Skeletal muscle cell (primary cell): ENCODE data around the gene BARD1.
A peak's percentile ranks its signal among the peaks of the same experiment; 100 is the strongest.
"Not testable (repeated sequence)": the region's sequence is repeated elsewhere in the genome, so short reads cannot be mapped to it uniquely, and the experiment has no call there.

Source experiments
- DNase-seq: peaks from one replicate; pipeline ENCODE4 v3.0.0-alpha.2; 2010; ENCODE audit warnings: low read depth
- H3K4me3 ChIP-seq: 2 replicates; pipeline ENCODE4 v1.5.1; 2011; ENCODE audit warnings: low read depth, mild to moderate bottlenecking, control low read depth, low read length, moderate library complexity

Gene BARD1

GRCh38 chr2:214808981-214809750 is at the start of gene BARD1:
Gene BARD1, minus strand, starts transcription at chr2:214809683. Its CDS starts 114 bp downstream, at chr2:214809569.
- DNase-seq = peak; percentile 11

GRCh38 chr2:214856137-214856536 is 46.7 kb upstream of the BARD1 start:
- no peak overlapping the region for H3K4me3 ChIP-seq
- DNase-seq = peak; percentile 8

More at GRCh38 chr2:214808981-214809750, at the start of gene BARD1:
- H3K4me3 ChIP-seq = peak within 1 kb of the TSS; percentile 87

GRCh38 chr2:214853906-214854305 is 44.4 kb upstream of the BARD1 start:
- DNase-seq = no peak
- H3K4me3 ChIP-seq = no peak overlapping the region

GRCh38 chr2:214843823-214844222 is 34.3 kb upstream of the BARD1 start:
- no peak for DNase-seq
- no peak overlapping the region for H3K4me3 ChIP-seq

- DNase-seq = no peak
- no peak overlapping the region for H3K4me3 ChIP-seq
Measured at GRCh38 chr2:214839464-214839863, 30.0 kb upstream of the BARD1 start.

- no peak for DNase-seq
- no peak overlapping the region for H3K4me3 ChIP-seq
Measured at GRCh38 chr2:214837466-214837865, 28.0 kb upstream of the BARD1 start.

GRCh38 chr2:214836568-214836967 is 27.1 kb upstream of the BARD1 start:
- DNase-seq = no peak

GRCh38 chr2:214830794-214831346 is 21.4 kb upstream of the BARD1 start:
- no peak overlapping the region for H3K4me3 ChIP-seq
- no peak for DNase-seq

More at GRCh38 chr2:214836568-214836967, 27.1 kb upstream of the BARD1 start:
- no peak overlapping the region for H3K4me3 ChIP-seq

GRCh38 chr2:214816008-214816533 is 6.6 kb upstream of the BARD1 start:
- no peak for DNase-seq
- no peak overlapping the region for H3K4me3 ChIP-seq

- H3K4me3 ChIP-seq = peak overlapping the region; percentile 87
Measured at GRCh38 chr2:214810671-214811070, 1.2 kb upstream of the BARD1 start.

GRCh38 chr2:214809751-214810564 is 475 bp upstream of the BARD1 start:
- H3K4me3 ChIP-seq = peak overlapping the region; percentile 87
- DNase-seq = peak; percentile 93

More at GRCh38 chr2:214810671-214811070, 1.2 kb upstream of the BARD1 start:
- DNase-seq = no peak

- peak overlapping the region; percentile 87 for H3K4me3 ChIP-seq
- no peak for DNase-seq
Measured at GRCh38 chr2:214807653-214808052, 1.8 kb downstream of the BARD1 start.

GRCh38 chr2:214801768-214802397 is 7.6 kb downstream of the BARD1 start:
- no peak for DNase-seq
- no peak overlapping the region for H3K4me3 ChIP-seq

GRCh38 chr2:214801068-214801467 is 8.4 kb downstream of the BARD1 start:
- no peak overlapping the region for H3K4me3 ChIP-seq
- no peak for DNase-seq

GRCh38 chr2:214800180-214800579 is 9.3 kb downstream of the BARD1 start:
- DNase-seq = no peak
- H3K4me3 ChIP-seq = no peak overlapping the region

- H3K4me3 ChIP-seq = no peak overlapping the region
- no peak for DNase-seq
Measured at GRCh38 chr2:214796911-214797310, 12.6 kb downstream of the BARD1 start.

- not testable (repeated sequence) for H3K4me3 ChIP-seq, DNase-seq
Measured at GRCh38 chr2:214783181-214783580, 26.3 kb downstream of the BARD1 start.

- no peak overlapping the region for H3K4me3 ChIP-seq
- DNase-seq = no peak
Measured at GRCh38 chr2:214782671-214783070, 26.8 kb downstream of the BARD1 start.

- DNase-seq = no peak
- no peak overlapping the region for H3K4me3 ChIP-seq
Measured at GRCh38 chr2:214781226-214781625, 28.3 kb downstream of the BARD1 start.
